AG08396 (cell line): ENCODE measurements around the gene FGGY.

Source experiments
- DNase-seq: peaks from one replicate; pipeline ENCODE4 v3.0.0; 2012; ENCODE audit warnings: low spot score, mixed read lengths

FGGY gene

DNA sequence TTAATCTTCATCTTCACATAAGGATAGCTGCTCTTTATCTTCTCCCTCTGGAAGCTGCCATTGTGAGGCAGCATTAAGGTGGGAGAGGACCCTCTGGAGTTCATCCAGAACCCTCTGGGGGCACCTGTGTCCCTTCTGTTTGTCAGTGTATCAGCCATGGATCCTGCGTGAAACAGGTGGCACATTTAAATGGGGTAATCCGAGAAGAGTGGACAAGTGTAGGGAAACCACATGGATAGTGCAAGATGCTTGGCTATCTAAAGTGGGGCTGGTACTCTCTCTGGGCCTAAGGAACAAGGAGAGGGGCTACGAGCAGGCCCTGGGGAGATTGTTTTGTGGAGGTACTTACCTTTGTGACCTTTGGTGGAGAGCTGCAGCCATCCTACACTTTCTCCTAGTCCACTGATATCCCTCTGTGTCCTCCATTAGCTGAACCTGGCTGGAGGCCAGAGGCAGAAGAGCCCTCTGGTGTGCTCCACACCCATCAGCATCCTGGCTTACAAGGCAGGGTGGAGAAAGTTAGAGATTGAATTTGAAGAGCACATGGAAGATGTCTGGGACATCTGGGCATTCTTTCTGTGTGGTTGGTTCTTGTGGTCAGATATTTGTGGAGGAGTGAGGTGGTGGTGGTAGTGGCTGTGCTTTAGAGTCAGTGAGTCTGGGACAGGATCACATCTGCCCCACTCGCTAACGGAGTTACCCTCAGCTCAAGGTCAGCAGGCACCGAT is 117.7 kb downstream of the FGGY start:
- DNase-seq = peak; percentile 23

DNA sequence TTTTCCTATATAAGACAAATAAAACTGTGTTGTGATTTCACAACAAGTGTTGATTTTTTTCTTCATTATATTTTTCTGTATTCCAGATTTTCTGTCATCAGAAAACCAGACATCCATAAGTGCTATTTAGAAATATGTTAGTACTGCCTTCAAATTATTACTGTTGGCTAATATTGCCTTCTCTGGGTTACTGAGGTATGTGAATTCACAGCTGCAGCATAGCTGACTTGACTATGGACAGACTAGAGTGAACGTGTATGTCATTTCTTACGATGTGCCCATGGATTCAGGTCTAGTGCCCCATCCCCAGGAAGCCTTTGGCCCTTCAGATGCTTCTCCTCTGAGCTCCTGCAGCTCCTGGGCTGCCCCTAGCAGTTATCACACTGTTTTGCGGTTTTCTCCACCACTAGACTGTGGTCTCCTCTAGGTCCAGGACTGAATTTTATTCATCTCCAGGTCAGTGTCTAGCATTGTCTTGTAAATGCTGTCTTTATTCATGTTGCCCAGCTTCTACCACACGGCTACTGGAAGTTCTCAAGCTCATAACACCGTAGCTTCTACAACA is 118.5 kb downstream of the FGGY start:
- no peak for DNase-seq

DNA sequence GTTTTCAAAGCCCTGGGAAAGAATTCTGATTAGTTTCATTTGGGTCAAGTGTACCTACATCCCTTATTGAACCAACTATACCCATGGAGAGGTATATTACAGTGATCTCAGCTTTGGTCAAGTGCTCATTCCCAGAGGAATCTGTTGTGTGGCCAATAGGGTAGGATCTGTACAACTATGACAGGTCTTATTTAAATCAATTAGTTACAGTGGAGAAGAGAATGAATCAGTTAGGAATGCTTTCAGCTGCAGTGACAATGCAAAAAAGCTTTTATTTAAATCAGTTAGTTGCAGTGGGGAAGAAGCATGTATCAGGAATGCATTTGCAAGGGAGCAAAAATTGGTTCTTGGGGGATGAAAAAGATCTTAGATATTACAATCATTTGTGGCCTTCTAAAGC is 119.0 kb downstream of the FGGY start:
- no peak for DNase-seq

DNA sequence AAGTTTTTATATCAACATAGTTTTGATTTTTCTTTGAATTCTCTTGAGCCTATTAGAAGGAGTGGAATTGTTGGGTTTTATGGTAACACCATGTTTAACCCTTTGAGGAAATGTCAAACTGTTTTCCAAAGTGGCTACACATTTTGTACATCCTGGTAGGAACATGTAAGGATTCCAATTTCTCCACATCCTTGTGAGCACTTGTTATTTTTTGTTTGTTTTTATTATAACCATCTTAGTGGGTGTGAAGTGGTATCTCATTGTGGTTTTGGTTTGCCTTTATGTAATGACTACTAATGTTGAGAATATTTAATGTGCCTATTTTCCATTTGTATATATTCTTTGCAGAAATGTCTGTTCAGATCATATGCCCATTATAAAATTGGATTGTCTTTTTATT is 120.5 kb downstream of the FGGY start:
- DNase-seq = no peak

DNA sequence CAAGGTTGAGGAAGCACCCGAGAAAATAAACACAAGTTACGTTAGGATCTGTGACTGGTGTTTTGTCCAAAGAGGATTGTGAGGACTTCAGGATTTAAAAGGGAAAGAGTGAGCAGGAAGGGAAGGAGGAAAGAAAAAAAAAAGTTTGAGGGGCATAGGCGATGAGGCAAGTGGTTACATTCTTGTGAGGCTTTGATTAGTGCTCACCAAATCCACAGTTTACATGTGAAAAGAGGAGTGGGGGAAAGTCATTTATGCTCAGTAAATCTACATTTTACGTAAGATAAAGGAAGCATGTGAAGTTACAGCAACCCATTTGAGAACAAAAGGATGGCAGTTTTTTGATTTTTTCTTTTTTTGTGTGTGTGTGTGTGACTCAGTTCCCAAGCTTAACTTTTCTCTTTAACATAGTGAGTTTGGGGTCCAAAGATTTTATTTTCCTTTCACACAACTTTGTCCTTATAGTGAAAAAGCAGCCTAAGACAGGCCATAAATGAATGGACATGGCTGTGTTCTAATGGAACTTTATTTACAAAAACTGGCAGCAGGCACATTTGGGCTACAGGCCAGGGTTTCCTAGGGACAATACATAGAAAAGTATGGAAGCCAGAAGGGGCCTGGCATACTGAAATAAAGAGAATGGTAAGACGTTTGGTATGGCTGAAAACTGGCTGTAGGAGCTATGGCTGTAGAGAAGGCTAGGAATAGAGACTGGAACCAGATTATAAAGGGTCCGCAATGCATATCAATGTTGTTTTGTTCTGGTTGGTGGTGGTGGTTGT is 121.7 kb downstream of the FGGY start:
- DNase-seq = no peak

DNA sequence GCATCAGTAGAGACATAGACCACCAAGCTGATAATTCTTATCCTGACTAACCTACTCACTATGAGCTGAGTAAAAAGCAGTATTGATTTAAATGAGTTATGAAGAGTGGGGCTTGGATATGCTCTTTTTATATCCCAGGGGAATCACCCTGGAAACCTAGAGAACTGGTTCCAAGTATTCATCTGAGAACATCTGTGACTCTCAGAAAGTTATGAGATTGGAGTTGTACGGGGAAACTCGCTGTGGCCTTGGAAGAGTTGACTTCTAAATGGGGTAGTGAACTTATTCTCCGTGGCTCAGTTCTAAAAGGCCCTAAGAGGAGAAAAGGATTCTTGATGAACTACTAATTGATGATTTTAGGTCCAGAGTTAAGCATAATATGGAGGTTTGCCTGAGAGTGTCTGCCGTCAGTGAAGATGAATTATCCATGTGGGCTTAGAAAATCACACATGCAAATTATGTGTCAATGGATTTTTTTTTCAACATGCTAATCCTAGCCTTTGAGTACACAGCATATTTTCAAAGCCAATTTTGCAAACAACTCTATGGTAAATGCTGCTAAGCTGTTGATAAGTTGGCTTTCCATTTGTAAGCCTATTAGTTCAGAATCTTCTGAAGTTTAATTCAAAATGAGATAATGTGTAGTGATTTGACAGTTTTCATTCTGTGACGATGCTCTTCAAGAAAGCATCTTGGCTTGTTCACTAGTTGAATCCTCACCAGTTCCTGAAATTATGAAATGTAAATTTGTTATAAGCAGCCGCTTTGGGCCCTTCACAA is 122.7 kb downstream of the FGGY start:
- DNase-seq = no peak

DNA sequence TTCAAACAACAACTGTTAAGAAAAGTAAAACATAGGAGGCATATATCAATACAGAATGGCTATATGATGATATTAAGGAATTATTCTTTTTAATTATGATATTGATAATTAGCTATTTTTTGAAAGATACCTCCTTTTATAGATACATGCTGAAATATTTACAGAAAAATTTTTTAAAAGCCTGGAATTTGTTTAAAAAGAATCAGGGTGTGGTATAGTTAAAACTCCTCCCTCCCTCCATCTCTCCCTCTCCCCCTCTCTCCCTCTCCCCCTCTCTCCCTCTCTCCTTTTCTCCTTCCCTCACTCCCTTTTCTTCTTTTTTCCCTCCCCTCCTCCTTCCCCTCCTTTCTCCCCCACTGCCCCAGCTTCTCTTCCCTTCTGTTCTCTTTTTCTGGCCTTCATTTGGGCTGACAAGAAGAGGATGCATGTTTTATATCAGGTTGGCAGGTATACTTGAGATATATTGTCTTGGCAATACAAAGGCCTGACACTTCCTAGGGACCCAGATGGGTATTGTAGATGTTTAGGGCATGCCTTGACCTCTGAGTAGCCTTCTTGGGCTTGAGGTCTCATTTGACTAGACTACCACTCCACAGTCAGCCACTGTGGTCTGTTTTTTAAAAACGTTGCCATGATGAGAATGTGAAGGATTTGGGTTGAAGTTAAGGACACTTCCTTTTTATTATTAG is 124.5 kb downstream of the FGGY start:
- DNase-seq = no peak

DNA sequence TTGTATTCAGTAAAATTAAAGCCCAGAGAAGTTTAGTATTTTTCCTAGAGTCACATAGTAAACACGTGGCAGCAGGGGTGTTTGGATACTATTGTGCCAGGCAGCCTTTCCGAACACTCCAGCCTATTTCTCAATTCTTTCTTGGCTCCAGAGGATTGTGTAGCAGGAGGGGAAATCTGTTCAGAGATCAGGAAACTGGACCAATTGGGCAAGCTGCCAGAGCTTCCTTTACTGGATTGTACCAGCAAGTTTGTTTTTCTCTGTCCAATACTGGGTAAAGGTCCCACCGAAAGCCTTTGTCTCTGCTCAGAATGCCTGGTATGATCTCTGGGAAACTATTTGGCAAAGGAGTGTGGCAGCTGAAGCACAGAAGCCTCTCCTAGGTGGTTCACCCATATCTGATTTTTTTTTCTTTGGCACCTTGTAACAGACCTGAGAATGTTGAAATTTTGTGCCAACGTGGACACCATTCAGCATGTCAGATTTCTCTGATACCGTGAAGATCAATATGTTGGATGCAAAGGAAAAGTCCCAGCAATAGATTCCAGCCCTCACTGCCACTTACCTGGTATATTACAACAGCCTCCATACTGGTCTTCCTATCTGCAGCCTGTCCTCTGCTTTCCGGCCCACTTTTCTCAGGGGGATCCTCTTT is 126.2 kb downstream of the FGGY start:
- no peak for DNase-seq

DNA sequence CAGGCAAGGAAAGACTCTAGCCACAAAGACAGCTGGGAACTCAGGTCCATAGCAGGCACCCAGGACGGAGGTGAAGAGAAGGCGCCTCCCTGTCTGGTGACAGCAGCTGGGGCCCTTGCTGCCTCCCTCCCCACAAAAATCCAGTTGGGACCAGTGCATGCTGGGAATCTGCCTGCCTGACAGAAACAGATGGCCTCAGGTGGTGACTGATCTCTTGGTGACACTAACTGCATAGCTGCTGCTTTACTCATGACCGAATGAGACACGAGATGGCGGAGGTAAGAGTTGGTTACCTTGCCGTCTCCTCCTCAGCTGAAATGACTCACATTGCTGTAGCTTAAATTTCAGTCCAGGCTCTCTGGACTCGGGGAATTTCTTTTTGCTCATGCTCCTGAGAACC is 130.3 kb downstream of the FGGY start:
- peak; percentile 13 for DNase-seq

DNA sequence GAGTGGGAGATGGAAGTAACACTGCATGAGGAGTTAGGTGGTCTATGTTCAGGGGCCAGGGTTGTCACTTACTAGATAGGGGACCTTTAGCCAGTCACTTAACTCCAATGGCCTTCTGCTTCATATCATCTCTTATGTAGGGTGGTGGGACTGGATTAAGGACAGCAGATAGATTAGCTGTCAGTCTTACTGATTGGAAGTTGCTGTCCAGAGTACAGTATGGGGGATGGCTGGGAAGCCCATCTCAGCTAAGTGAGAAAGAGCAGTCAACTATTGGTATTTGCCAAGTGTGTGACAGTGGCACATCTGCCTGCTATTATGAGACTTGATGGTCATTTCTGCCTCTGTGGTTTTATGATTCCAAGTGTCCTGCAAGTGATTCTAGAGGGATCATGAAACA is 130.9 kb downstream of the FGGY start:
- DNase-seq = no peak

DNA sequence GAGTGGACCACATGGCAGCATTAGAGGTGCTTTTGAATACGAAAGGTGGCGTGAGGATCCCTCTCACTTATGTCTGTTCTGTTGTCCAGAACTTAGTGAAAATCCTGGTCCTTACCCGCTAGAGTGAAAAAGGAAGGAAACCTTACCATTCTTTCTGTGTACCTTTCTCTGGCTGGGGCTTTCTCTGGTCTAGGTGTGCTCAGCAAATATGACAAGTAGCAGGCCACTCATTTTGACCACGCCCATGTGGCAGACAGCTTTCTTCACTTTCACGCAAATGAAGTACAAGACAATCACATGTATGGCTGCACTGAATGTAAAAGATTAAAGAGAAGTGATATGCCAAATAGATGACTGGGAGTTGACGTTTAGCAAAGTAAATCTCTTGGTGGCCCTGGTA is 131.9 kb downstream of the FGGY start:
- no peak for DNase-seq

DNA sequence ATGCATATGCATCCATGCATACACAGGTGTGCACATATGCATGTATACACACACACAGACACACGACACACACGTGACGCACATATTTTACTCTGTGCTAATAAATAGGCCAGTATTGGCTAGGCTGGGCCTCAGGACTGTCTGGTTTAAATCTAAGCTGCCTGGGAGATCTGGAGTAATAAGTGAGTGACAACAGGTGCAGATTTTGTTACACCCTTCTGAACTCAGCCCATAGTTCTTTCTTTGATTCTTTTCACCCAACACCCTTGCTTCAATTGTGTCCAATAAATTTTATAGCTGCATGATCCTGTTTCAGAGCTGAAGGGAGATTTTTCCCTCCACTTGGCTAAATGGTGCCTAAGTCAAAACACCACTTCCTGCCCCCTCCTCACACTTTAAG is 132.8 kb downstream of the FGGY start:
- no peak for DNase-seq

DNA sequence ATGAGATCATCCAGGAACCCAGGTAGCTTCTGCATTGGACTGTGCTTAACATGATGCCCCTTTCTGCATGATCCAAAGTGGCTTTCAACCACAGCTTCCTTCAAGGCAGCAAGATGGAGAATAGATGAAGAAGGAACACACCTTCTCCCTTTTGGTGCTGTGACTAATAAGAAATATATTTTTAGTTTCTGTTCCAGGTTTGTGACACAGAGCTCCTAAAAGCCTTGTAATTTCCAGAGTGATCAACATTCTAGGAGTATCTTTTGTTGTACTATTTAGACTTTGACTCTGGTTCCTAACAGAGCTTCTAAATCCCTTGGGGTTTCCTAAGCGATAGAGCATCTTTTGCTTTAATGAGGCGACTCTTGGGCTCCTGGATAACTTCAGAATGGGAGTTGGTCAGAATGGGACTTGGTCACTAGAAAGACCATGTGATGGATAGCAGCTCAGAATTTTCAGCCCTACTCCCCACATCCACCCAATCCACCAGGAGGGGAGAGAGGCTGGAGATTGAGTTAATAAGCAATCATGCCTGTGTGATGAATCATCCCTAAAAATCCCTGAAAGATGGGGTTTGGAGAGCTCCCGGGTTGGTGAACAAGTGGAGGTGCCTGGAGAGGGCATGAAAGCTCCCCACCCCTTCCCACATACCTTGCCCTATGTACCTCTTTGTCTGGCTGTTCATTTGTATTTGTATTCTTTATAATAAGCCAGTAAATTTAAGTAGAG is 134.8 kb downstream of the FGGY start:
- DNase-seq = peak; percentile 29

DNA sequence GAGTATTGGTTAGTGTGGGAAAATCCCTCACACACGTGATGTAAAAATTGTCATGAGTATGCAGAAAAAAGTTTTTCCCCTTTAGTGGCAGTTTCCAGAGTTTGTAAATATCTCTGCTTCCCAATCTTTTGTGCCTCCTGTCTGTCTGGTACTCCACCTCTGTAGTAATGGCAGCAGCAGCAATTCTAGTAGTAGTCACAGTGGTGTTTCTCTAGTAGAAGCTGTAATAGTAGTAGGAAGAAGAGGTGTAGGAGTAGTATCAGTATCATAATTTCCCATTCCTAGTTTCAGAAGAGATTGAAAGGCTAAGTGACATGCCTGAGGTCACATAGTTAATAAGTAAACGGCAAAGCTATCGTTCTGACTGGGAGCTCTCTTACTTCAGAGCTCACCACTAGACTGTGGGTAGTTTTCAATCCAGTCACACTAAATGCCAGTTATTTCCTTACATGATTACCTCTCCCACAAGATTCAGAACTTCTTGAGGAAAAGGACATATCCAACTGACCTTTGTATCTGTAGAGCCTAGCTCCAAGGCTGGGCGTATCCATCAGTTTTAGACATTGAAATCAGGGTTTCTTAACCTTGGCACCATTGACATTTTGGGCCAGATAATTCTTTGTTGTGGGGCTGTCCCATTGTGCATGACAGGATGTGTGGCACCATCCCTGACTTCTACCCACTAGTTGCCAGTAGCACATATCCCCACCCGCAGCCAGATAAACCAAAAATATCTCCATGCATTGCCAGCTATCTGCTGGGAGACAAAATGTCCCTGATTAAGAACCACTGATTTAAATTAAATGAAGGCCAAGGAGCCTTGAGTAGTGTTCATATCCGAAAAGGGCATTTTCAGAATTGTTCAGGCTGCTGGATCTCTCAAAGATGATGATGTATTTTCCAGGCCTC is 135.9 kb downstream of the FGGY start:
- no peak for DNase-seq

DNA sequence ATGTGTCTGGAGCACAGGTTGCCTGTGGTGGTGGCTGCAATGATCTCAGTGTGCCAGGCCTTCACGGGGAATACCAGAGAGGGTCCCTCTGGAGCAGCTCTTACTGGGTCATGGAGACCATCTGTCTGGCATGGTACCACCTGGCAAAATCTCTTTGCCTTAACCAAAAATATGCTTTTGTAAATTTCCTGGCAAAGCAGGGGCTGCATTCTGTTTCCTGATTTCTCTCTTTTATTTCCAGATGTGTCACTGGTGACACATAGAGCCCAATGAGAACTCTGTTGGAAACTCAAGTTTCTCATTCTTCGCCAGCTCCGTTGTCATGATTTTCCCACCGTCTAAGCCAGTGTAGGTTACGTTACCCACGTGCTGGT is 136.5 kb downstream of the FGGY start:
- DNase-seq = no peak

DNA sequence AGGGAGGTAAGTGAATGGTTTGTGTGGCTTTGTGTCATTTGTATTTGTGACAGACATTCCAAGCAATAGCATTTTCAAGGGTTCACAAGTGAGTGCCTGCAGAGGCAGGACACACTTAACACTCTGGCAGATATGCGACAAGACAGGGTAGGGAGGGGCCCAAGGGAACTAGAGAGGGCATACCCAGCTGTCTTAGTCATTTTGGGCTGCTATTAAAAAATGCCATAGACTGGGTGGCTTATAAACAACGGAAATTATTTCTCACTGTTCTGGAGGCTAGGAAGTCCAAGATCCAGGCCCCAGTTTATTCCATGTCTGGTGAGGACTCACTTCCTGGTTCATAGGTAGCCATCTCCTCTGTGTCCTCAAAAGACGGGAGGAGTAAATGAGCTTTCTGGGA is 137.4 kb downstream of the FGGY start:
- DNase-seq = peak; percentile 51

DNA sequence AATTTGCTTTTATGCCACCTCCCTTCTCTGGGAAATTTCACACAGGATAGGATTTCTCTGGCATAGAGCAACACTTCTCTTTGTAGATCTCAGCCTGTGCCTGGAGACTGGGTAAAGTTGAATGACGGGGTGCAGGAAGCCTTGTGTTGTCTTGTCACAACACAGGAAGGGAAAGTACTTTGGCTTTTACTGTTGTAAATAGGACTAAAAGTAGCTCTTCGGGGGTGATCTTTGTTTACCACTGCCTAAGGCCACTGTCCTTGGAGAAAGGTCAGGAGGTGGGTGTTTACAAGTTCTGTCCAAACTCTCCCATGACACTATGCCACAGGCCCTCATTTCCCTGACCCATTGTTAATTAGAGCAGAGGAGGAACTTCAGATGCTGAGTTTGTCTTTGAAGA is 139.7 kb downstream of the FGGY start:
- no peak for DNase-seq

DNA sequence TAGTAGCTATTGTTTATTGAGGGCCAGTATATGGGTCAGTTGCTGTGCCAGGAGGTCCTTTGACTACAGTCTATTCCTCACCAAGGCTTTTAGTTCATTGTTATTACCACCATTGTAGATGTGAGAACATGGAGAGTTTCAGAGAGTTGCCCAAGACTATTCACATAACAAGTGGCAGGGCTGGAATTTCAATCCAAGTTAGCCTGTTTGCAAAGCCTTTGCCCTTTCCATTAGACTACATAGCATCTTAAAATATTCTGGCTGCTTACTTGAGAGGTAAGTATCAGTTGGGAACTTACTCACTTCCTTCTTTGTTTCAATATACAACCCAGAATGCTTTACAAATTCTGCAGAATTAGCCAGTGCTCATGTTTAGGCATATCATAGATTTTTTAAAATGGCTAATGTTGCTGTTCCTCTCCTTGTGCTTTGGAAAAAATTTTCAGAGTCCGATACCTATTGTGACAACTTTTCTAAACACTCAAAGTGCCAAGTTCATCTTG is 141.2 kb downstream of the FGGY start:
- DNase-seq = no peak

DNA sequence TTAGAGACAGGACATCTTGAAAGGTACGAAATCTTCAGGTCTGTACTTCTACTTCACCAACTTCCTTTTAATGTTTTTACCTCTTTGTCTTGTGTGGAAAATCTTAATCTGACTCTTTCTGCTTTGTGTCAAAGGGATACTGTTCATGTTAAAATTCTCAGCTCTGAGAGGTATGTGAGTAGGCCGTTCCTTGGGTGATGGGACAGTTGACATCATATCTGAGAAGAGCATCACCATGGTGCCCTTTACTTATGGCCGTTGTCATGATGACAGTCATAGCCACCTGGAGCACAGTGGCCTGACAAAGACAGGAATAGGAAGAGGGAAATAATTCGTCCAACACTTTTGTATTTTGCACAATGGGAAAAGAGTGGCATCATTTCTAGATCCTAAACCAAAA is 145.6 kb downstream of the FGGY start:
- DNase-seq = no peak

DNA sequence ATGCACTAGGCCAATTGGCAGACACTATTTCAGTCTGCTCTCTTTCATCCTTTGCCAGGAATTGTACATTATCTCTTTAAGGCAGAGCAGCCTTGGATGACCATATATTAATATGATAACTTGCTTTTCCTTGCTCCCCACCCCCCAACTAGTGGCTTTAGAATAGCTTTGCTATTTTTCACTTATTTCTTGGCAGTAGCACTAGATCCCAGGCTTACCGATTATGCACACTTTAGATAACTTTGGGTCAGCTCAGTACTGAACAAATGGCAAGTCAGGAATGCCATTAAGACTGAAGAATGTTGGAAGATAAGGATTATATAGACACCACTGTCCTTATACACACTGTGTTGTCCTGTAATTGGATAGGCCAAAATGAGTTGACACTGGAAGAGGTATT is 146.4 kb downstream of the FGGY start:
- DNase-seq = no peak
